ENCODE results near the gene ANKS1B.

ANKS1B gene

GRCh38 chr12:99093166-99093565 lies 891.6 kb downstream of the ANKS1B start:
- in situ Hi-C loops (cut with MboI; ENCODE audit: low pct_unique_long_range_greater_than_20kb, low sequenced_read_pairs, unreplicated experiment), result no loop called here
- TF ChIP-seq CTCF (IDR thresholded peaks at IDR 0.05; ENCODE audit: extremely low read depth, insufficient read depth, missing control alignments), result no peak
- no peak for DNase-seq (ENCODE audit: low spot score)

- no peak for DNase-seq (ENCODE audit: low spot score)
- in situ Hi-C loops (cut with MboI; ENCODE audit: low pct_unique_long_range_greater_than_20kb, low sequenced_read_pairs, unreplicated experiment), result no loop called here
- no peak for TF ChIP-seq CTCF (IDR thresholded peaks at IDR 0.05; ENCODE audit: extremely low read depth, insufficient read depth, missing control alignments)
Observed at GRCh38 chr12:99092100-99092851, 892.5 kb downstream of the ANKS1B start.

- TF ChIP-seq CTCF (IDR thresholded peaks at IDR 0.05; ENCODE audit: extremely low read depth, insufficient read depth, missing control alignments), result no peak
- in situ Hi-C loops (cut with MboI; ENCODE audit: low pct_unique_long_range_greater_than_20kb, low sequenced_read_pairs, unreplicated experiment), result no loop called here
- DNase-seq (ENCODE audit: low spot score), result no peak
Observed at GRCh38 chr12:99087278-99087677, 897.5 kb downstream of the ANKS1B start.

- in situ Hi-C loops (cut with MboI; ENCODE audit: low pct_unique_long_range_greater_than_20kb, low sequenced_read_pairs, unreplicated experiment), result no loop called here
- no peak for TF ChIP-seq CTCF (IDR thresholded peaks at IDR 0.05; ENCODE audit: extremely low read depth, insufficient read depth, missing control alignments)
- no peak for DNase-seq (ENCODE audit: low spot score)
Observed at GRCh38 chr12:99079811-99080210, 904.9 kb downstream of the ANKS1B start.

- TF ChIP-seq CTCF (IDR thresholded peaks at IDR 0.05; ENCODE audit: extremely low read depth, insufficient read depth, missing control alignments), result no peak
- no peak for DNase-seq (ENCODE audit: low spot score)
- in situ Hi-C loops (cut with MboI; ENCODE audit: low pct_unique_long_range_greater_than_20kb, low sequenced_read_pairs, unreplicated experiment), result no loop called here
Observed at GRCh38 chr12:99068993-99069747, 915.6 kb downstream of the ANKS1B start.

- in situ Hi-C loops (cut with MboI; ENCODE audit: low pct_unique_long_range_greater_than_20kb, low sequenced_read_pairs, unreplicated experiment), result no loop called here
- DNase-seq (ENCODE audit: low spot score), result no peak
- no peak for TF ChIP-seq CTCF (IDR thresholded peaks at IDR 0.05; ENCODE audit: extremely low read depth, insufficient read depth, missing control alignments)
Observed at GRCh38 chr12:99067171-99067785, 917.5 kb downstream of the ANKS1B start.

Data from GM13977 (cell line).